Natural killer cell (primary cell): ENCODE measurements around the gene RNF212B. TPM values are rescaled to one million over a fixed set of nuclear protein-coding genes. Genes with fewer than 3 reads are reported as not detected.
A peak's percentile ranks its signal among the peaks of the same experiment; 100 is the strongest.

Source experiments
- ATAC-seq, 3 donors: fragments of 150-1000 bp in 2 of 3; fragments of 200-7000 bp in 1 of 3; cut with Tn5 transposase; 1 replicate in 1 of 3; 2 replicates in 2 of 3; pipeline ENCODE4 v1.10.0; 2021; ENCODE audit warnings: mild to moderate bottlenecking in 2 of 3, moderate library complexity in 2 of 3
- DNase-seq, 2 donors: peaks; one replicate each; pipeline versions ENCODE4 v3.0.0 to v3.0.0-alpha.2; 2013 to 2021; ENCODE audit warnings: mixed read lengths in 1 of 2
- H3K27ac ChIP-seq: one replicate; pipeline ENCODE4 v1.5.1; 2013; ENCODE audit warnings: mild to moderate bottlenecking, low read length
- H3K27me3 ChIP-seq: one replicate; pipeline ENCODE4 v1.6.1; 2013; ENCODE audit warnings: low read length; ENCODE audit not compliant: control insufficient read depth, insufficient read depth
- H3K36me3 ChIP-seq: one replicate; pipeline ENCODE4 v1.6.1; 2013; ENCODE audit warnings: low read length; ENCODE audit not compliant: control insufficient read depth, insufficient read depth
- H3K4me1 ChIP-seq: one replicate; pipeline ENCODE4 v1.6.1; 2013; ENCODE audit warnings: low read length; ENCODE audit not compliant: control insufficient read depth, insufficient read depth
- H3K4me3 ChIP-seq: one replicate; pipeline ENCODE4 v1.5.1; 2013; ENCODE audit warnings: low read length
- H3K9me3 ChIP-seq: one replicate; pipeline ENCODE4 v1.6.1; 2013; ENCODE audit warnings: low read length; ENCODE audit not compliant: control insufficient read depth, insufficient read depth
- H3K27ac Mint-ChIP-seq, 2 donors: one replicate each; pipeline ENCODE4 v1.8.0; 2022; ENCODE audit warnings: mild to moderate bottlenecking in 2 of 2, mixed read lengths in 2 of 2, moderate library complexity in 1 of 2
- H3K27me3 Mint-ChIP-seq, 2 donors: one replicate each; pipeline ENCODE4 v1.8.0; 2022; ENCODE audit warnings: low read depth in 2 of 2, mixed read lengths in 2 of 2
- H3K36me3 Mint-ChIP-seq: one replicate; pipeline ENCODE4 v1.8.0; 2022; ENCODE audit warnings: mixed read lengths
- H3K4me1 Mint-ChIP-seq, 2 donors: one replicate each; pipeline ENCODE4 v1.8.0; 2022; ENCODE audit warnings: mixed read lengths in 2 of 2
- H3K4me3 Mint-ChIP-seq: one replicate; pipeline ENCODE4 v1.8.0; 2022; ENCODE audit warnings: mild to moderate bottlenecking, moderate library complexity, mixed read lengths
- H3K9me3 Mint-ChIP-seq, 2 donors: one replicate each; pipeline ENCODE4 v1.8.0; 2022; ENCODE audit warnings: mixed read lengths in 2 of 2
- CTCF ChIP-seq: fragments of 200-600 bp; IDR thresholded peaks from one replicate; pipeline ENCODE4 v1.8.0; 2022; ENCODE audit warnings: antibody characterized with exemption
- WGBS: methylation state at CpG from one replicate; pipeline ENCODE4 v1.1.7; 2013; ENCODE audit warnings: missing lambda C conversion rate; ENCODE audit not compliant: insufficient coverage; 5-methylcytosine and 5-hydroxymethylcytosine counted together
- intact Hi-C: fragments of 100-400 bp; cut with micrococcal nuclease; formaldehyde crosslinking; loops from one replicate; pipeline ENCODE4 v1.14.2; 2022
- total RNA-seq, 4 donors: library from RNA; stranded (reverse); fragments of 120-200 nt in 1 of 4; gene quantifications; one replicate each; pipeline versions ENCODE4 v1.2.3 to v1.2.4, GENCODE V29; 2013 to 2022

RNF212B gene
- total RNA-seq, 3 donors from 2014 or later (not counting 1 experiment from before 2014, with no cell fraction given) = not detected

- DNase-seq = peak; percentile 97 to 99
- Histone ChIP-seq H3K4me3 (peak overlapping the region; percentile 77), H3K9me3 (no peaks in the 10 kb centered on the region), H3K27me3 (no peaks in the 10 kb centered on the region), H3K4me1 (peaks cover 29% of the 10 kb centered on the region), H3K36me3 (peaks cover 15% of the 10 kb centered on the region), H3K27ac (peak overlapping the region; percentile 94)
- WGBS = under 1% methylated on average over 87 of the region's 87 CpGs
- H3K9me3 Mint-ChIP-seq = no peaks in the 10 kb centered on the region
- peaks cover 19 to 40% of the 10 kb centered on the region in 2 donors for H3K4me1 Mint-ChIP-seq
- H3K27ac Mint-ChIP-seq = peak overlapping the region; percentile 92 to 99
- no peaks in the 10 kb centered on the region for H3K27me3 Mint-ChIP-seq
- peak overlapping the region; percentile 92 for H3K4me3 Mint-ChIP-seq
- peak; percentile 79 to 93 (median 82) for ATAC-seq
- TF ChIP-seq CTCF = peak; percentile 69
- intact Hi-C loops = loop anchor here (1.0 to 10.0 kb wide), 4 partner anchors 15 to 207 kb away; partner anchors contain the start of genes ACIN1, C14orf119, HOMEZ and NGDN
- H3K36me3 Mint-ChIP-seq = no peaks in the 10 kb centered on the region
Observed at GRCh38 chr14:23301288-23301968, 63.7 kb downstream of the RNF212B start.

GRCh38 chr14:23301969-23302289 lies 64.2 kb downstream of the RNF212B start:
- H3K4me1 ChIP-seq = peaks cover 34% of the 10 kb centered on the region
- 0% methylated on average over 25 of the region's 25 CpGs for WGBS

GRCh38 chr14:23302290-23303225 lies 64.8 kb downstream of the RNF212B start, which contains the start of gene PPP1R3E:
TSS of gene PPP1R3E (minus strand) at chr14:23302859. CDS start at chr14:23302576, 283 bp downstream.
- no peak for TF ChIP-seq CTCF
- H3K36me3 ChIP-seq = peaks cover 3% of the 10 kb centered on the region
- Mint-ChIP-seq H3K27ac (peak within 1 kb of the TSS; percentile 92 to 99), H3K9me3 (no peaks in the 10 kb centered on the region), H3K36me3 (no peaks in the 10 kb centered on the region), H3K4me1 (peaks cover 27 to 52% of the 10 kb centered on the region in 2 donors), H3K4me3 (peak within 1 kb of the TSS; percentile 92), H3K27me3 (no peaks in the 10 kb centered on the region)
- DNase-seq (peak; percentile 64 to 92), ATAC-seq (peak; percentile 30 to 41 (median 32))
- WGBS = 2% methylated on average over 79 of the region's 81 CpGs
- H3K4me1 ChIP-seq = peaks cover 41% of the 10 kb centered on the region
- no peaks in the 10 kb centered on the region for H3K27me3 ChIP-seq
- peak within 1 kb of the TSS; percentile 64 for H3K4me3 ChIP-seq
- intact Hi-C loops = loop anchor here (10.0 kb wide), 1 partner anchor 208 kb away; the partner anchor contains the start of genes ACIN1 and C14orf119
- H3K9me3 ChIP-seq = no peaks in the 10 kb centered on the region
- H3K27ac ChIP-seq = peak within 1 kb of the TSS; percentile 93

More at GRCh38 chr14:23301969-23302289, 64.2 kb downstream of the RNF212B start:
- no peak for TF ChIP-seq CTCF
- intact Hi-C loops = loop anchor here (1.0 to 10.0 kb wide), 4 partner anchors 16 to 207 kb away; partner anchors contain the start of genes ACIN1, C14orf119, HOMEZ and NGDN
- Mint-ChIP-seq H3K4me1 (peaks cover 20 to 45% of the 10 kb centered on the region in 2 donors), H3K36me3 (no peaks in the 10 kb centered on the region), H3K27me3 (no peaks in the 10 kb centered on the region), H3K27ac (peak overlapping the region; percentile 92 to 99), H3K4me3 (peak overlapping the region; percentile 92), H3K9me3 (no peaks in the 10 kb centered on the region)
- Histone ChIP-seq H3K27me3 (no peaks in the 10 kb centered on the region), H3K36me3 (peaks cover 10% of the 10 kb centered on the region), H3K9me3 (no peaks in the 10 kb centered on the region), H3K27ac (peak overlapping the region; percentile 93), H3K4me3 (peak overlapping the region; percentile 64)
- ATAC-seq = peak; percentile 8 to 16 (median 15)
- peak in 1 of 2 donors; percentile 79 for DNase-seq
